HG03432 (cell line): ENCODE results near the gene AFAP1.

ENCODE experiments used
- ATAC-seq: cut with Tn5 transposase; IDR thresholded peaks from one replicate; pipeline ENCODE4 v1.9.1; 2021; ENCODE audit warnings: mild to moderate bottlenecking, moderate library complexity; ENCODE audit not compliant: unreplicated experiment

AFAP1 gene

GRCh38 chr4:7761720-7762119 lies 177.9 kb downstream of the AFAP1 start:
- peak; percentile 64 for ATAC-seq

- no peak for ATAC-seq
These were observed 178.3 kb downstream of the AFAP1 start for GRCh38 chr4:7761312-7761711.

GRCh38 chr4:7760706-7761105 lies 179.0 kb downstream of the AFAP1 start:
- ATAC-seq: no peak

GRCh38 chr4:7760228-7760627 lies 179.4 kb downstream of the AFAP1 start:
- no peak for ATAC-seq

- no peak for ATAC-seq
These were observed 180.0 kb downstream of the AFAP1 start for GRCh38 chr4:7759635-7760034.

- ATAC-seq: no peak
These were observed 180.4 kb downstream of the AFAP1 start for GRCh38 chr4:7759216-7759615.

GRCh38 chr4:7758476-7758875 lies 181.2 kb downstream of the AFAP1 start:
- no peak for ATAC-seq

GRCh38 chr4:7757501-7758471 lies 181.9 kb downstream of the AFAP1 start:
- ATAC-seq: no peak

GRCh38 chr4:7756561-7757355 lies 182.9 kb downstream of the AFAP1 start:
- no peak for ATAC-seq

- ATAC-seq: no peak
These were observed 183.6 kb downstream of the AFAP1 start for GRCh38 chr4:7756071-7756470.

- ATAC-seq: no peak
These were observed 184.1 kb downstream of the AFAP1 start for GRCh38 chr4:7755561-7755960.

GRCh38 chr4:7754565-7755262 lies 184.9 kb downstream of the AFAP1 start:
- ATAC-seq: no peak

GRCh38 chr4:7753931-7754465 lies 185.7 kb downstream of the AFAP1 start:
- ATAC-seq: no peak

GRCh38 chr4:7753271-7753670 lies 186.4 kb downstream of the AFAP1 start:
- no peak for ATAC-seq

- ATAC-seq: no peak
These were observed 187.0 kb downstream of the AFAP1 start for GRCh38 chr4:7752649-7753048.

- no peak for ATAC-seq
These were observed 188.7 kb downstream of the AFAP1 start for GRCh38 chr4:7750972-7751371.

- ATAC-seq: no peak
These were observed 189.1 kb downstream of the AFAP1 start for GRCh38 chr4:7750523-7750922.

- no peak for ATAC-seq
These were observed 192.1 kb downstream of the AFAP1 start for GRCh38 chr4:7747566-7747965.

- no peak for ATAC-seq
These were observed 192.6 kb downstream of the AFAP1 start for GRCh38 chr4:7747062-7747385.

GRCh38 chr4:7746351-7747061 lies 193.2 kb downstream of the AFAP1 start:
- no peak for ATAC-seq
